Lung microvascular endothelial cell (primary cell): ENCODE results near the gene EEPD1. TPM values are rescaled to one million over a fixed set of nuclear protein-coding genes. Genes with fewer than 3 reads are reported as not detected.
"Not testable (repeated sequence)": the region's sequence is repeated elsewhere in the genome, so short reads cannot be mapped to it uniquely, and the experiment has no call there.

ENCODE experiments used
- DNase-seq, 2 donors: peaks; one replicate each; pipeline versions ENCODE4 v3.0.0 to v3.0.0-alpha.2; 2010; ENCODE audit warnings: low read depth in 2 of 2
- total RNA-seq: library from RNA; depleted of rRNA; stranded (reverse); fragments of >200 nt; gene quantifications from 2 replicates; pipeline ENCODE4 v1.2.1, GENCODE V29; 2014

The EEPD1 gene
- total RNA-seq, 1 donor from 2014 or later: 0.20 TPM

GRCh38 chr7:36128448-36129047 lies 24.5 kb upstream of the EEPD1 start:
- peak; percentile 93 to 94 for DNase-seq

DNA sequence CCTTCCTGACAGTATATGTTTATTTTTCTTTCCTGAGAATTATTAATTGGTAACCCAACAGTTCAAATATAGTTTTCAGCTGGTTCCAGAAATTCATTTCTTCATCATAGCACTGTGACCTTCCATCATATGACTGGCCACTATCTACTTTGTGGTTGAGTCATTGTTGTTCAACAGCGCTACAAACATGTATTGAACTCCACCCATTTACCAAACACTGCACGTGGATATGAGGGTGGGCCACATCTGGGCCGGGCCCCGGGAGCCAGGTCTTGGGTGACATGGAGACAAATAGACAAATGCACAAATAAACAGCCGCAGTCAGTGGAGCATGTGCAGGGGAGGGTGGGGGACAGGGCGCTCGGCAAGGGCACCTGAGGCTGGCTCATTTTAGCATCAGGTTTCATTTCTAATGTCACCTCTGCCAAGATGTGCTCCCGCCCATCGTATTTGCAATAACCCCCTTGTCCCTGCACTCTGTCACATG lies 24.0 kb upstream of the EEPD1 start:
- DNase-seq: peak; percentile 83 to 85

DNA sequence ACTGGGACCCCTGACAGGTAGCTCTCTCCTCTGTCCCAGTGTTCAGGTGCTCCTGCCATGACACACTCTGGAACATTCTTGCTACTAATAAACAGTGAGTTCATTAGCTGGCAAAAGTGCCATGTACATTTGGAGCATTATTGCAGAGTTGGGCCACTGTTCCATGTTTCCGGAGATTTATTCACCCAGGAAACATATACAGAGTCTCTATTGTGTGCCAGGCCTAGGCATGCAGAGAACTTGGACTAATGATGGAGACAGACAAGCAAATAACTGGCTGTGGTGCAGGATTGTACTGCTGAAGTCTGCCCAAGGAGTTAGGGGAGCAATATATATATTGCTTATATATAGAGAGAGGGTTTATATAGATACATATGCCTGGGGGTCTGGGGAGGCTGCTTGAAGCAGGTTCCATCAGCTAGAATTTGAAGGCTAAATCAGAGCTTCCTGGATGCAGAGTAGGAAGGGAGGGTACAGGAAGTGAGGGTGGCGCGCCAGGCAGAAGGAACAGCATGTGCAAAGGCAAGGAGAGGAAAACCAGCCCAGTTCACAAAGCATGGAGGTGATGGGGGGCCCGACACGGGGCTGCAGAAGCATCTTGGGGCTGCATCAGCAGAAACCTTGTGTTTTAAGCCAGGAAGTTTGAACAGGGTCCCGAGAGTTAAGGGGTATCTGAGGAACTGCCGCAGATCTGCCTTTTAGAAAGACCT lies 22.7 kb upstream of the EEPD1 start:
- no peak for DNase-seq

DNA sequence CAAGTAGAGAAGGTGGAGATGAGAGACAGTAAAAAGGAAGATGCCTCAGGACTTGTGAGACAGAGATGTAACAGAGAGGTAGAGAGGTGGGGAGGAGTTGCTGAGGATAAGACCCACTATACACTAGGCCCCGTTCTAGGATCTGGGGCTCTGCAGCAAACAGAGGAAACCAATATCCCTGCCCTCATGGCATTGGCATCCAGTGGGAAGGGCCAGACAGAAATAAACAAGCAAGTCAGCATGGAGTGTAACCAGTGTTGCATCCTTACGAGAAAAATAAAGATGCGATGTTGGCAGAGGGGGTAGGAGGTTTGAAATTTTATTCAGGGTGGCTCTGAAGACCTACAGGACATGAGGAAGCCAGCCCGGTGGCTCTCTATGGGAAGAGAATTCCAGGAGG lies 22.0 kb upstream of the EEPD1 start:
- DNase-seq: peak in 1 of 2 donors; percentile 22

DNA sequence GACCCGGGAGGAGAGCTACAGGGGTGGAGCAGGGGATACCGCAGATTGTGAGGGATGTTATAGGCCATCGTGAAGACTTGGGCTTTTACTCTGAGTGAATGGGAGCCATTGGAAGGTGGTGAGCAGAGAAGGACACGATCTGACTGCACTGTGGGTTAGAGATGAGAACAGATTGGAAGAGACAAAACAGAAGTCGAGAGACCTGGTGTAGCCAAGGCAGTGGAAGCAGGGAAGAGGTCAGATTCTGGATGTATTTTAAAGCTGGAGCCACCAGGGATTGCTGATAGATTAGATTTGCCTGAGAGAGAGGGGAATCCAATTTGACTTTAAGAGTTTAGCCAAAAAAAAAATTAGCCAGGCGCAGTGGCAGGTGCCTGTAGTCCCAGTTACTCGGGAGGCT lies 21.6 kb upstream of the EEPD1 start:
- no peak for DNase-seq

- no peak for DNase-seq
These were observed 21.0 kb upstream of the EEPD1 start for GRCh38 chr7:36132012-36132411.

DNA sequence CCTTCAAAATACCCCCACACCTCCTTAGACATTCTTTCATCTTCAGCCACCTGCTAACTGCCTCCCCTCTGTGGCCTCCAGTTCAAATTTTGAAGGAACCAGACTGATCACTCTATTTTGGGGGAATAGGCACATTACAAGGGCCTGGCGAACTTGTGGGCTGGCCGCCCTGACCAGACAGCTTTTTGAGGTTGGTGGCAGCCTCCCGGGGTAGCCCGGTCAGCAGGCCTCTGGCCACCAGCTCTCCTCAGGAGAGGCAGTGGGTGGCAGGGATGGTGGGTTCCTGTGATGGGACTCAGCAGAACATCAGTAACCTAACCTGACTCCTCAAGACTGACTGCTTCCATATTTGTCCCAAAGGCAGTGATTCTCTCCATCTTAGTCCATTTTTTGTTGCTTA lies 17.4 kb upstream of the EEPD1 start:
- DNase-seq: no peak

- no peak for DNase-seq
These were observed 15.8 kb upstream of the EEPD1 start for GRCh38 chr7:36137258-36137657.

DNA sequence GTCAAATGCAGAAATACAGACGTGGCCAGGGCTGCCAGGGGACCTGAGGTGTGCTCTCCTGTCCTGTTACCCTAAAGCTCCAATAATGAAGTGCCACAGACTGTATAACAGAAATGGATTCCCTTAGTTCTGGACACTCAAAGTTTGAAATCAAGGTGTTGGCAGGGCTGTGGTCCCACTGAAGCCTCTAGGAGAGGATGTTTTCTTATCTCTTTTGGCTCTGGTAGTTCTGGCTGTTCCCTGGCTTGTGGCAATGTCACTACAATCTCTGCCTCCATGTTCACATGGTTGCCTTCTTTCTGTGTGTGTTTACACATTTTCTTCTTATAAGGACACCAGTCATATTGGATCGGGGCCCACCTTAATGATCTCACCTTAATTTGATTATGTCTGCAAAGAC lies 15.3 kb upstream of the EEPD1 start:
- no peak for DNase-seq

GRCh38 chr7:36138209-36138608 lies 14.8 kb upstream of the EEPD1 start:
- DNase-seq: no peak

- DNase-seq: no peak
These were observed 11.7 kb upstream of the EEPD1 start for GRCh38 chr7:36141351-36141750.

DNA sequence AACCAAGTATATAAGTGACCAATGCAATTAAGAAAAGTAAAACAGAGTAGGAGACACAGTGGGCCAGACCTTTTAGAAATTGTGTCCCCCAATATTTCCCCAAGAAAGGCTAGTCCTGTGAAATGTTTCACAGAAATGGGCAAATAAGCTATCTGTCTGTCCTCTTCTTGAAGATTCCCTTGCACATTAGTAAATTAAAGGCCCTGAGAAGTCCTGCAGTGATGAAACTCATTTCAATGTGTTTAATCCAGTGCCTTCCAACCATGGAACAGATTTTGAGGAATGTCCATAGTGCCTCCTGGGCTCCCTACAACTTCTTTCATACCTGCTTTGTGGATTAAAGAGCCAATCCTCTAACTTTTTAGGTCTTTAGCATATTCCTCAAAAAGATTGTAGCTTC lies 11.2 kb upstream of the EEPD1 start:
- DNase-seq: no peak

- no peak for DNase-seq
These were observed 8.9 kb upstream of the EEPD1 start for GRCh38 chr7:36144189-36144588.

GRCh38 chr7:36145686-36146085 lies 7.4 kb upstream of the EEPD1 start:
- no peak for DNase-seq

GRCh38 chr7:36147361-36147760 lies 5.7 kb upstream of the EEPD1 start:
- DNase-seq: no peak

DNA sequence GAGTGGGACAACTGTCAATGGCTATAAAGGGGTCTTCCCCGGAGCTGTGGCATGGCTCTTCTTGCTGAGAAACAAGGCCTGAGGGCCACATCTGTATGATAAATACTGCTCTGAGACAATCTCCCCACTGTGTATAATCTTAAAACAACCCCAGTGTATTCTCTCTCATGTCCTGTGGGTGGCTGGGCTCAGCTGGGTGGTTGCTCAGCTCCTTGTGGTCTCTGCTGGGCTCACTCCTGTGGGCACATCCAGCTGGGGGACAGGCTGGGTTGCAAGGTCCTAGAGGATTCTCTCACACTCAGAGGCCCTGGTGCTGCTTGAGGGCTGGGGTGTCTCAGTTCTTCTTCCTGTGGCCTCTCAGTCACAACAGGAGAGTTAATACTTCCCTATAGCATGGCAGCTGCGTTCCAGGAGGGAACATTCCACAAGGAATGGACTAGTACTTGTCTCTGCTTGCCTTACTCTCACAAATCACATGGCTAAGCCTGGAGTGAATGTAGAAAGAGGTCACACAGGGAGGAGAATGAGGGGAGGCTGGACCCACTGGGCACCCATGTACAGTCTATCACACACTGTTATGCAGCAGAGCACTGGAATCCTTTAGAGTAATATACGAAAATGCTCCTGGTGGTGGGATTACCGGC lies 4.5 kb upstream of the EEPD1 start:
- DNase-seq: no peak

- DNase-seq: not testable (repeated sequence)
These were observed 3.8 kb upstream of the EEPD1 start for GRCh38 chr7:36149240-36149639.

DNA sequence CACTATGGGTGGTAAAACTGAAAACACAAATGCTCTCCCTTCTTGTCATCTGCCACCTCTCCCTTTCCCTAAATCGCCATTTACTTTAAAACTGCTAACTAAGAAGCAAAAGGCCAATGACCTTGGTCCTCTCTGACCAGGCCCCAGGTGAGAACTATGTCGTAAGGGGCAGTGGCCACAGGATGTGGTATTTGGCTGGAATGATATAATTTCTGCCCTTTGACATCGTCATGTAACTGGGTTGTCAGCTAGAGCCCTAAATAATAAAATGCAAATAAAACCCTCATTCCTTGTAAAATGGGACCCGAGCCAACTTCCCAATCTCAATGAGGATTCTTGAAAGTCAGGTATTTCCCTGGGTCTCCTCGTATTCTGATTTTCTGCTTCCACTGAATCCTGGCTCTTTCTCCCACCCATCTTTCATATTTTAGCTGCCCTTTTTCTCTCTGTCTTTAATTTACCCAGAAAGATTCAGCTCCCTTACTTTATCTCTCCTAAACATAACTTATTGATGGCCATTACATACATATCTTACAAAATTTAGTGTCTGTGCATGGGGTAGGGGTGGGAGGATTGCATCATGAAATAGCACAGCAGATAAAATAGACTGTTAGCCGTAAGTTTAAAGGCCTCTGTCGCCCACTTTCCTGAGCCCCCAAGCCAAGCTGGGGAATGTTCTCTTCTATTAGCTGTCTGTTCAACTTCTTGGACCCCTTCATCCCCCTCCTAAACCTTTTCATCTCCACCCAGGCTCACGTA lies 3.2 kb upstream of the EEPD1 start:
- DNase-seq: no peak

- no peak for DNase-seq
These were observed 916 bp upstream of the EEPD1 start for GRCh38 chr7:36151921-36152755.

GRCh38 chr7:36153571-36154097 lies 580 bp downstream of the EEPD1 start:
- DNase-seq: no peak
